ENCODE results near the gene GSTM1.

DNA sequence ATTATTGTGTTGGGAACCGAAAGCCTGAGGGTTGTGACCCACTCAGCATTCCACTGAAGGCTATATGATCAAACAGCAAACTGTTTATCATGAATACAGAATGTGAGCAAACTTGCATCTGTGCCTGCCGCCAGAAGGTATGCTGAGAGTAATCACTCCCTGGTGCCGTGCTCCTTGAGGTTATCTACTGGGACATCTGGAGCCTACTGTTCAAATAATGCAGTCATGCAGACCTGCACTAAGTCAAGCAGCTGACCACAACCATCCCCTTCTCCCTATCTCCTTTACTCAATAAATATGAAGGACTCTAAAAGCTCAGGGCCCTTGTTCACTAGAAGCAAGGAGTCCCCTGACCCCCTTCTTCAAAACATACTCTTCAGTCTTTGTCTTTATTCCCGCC is 37.9 kb downstream of the GSTM1 start:
- TF ChIP-seq EZH2phosphoT487 (IDR thresholded peaks at IDR 0.05; ENCODE audit: low read depth) (no peak), CTCF (IDR thresholded peaks at IDR 0.05; ENCODE audit: low read depth, low read length) (no peak)

All from OCI-LY3 (cell line).